ENCODE measurements around the gene HERPUD1. TPM values are rescaled to one million over a fixed set of nuclear protein-coding genes. Genes with fewer than 3 reads are reported as not detected.
"Not testable (repeated sequence)": the region's sequence is repeated elsewhere in the genome, so short reads cannot be mapped to it uniquely, and the experiment has no call there.

The HERPUD1 gene, protein sequence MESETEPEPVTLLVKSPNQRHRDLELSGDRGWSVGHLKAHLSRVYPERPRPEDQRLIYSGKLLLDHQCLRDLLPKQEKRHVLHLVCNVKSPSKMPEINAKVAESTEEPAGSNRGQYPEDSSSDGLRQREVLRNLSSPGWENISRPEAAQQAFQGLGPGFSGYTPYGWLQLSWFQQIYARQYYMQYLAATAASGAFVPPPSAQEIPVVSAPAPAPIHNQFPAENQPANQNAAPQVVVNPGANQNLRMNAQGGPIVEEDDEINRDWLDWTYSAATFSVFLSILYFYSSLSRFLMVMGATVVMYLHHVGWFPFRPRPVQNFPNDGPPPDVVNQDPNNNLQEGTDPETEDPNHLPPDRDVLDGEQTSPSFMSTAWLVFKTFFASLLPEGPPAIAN
- 93.8 and 110 TPM in 2 replicates for total RNA-seq

DNA sequence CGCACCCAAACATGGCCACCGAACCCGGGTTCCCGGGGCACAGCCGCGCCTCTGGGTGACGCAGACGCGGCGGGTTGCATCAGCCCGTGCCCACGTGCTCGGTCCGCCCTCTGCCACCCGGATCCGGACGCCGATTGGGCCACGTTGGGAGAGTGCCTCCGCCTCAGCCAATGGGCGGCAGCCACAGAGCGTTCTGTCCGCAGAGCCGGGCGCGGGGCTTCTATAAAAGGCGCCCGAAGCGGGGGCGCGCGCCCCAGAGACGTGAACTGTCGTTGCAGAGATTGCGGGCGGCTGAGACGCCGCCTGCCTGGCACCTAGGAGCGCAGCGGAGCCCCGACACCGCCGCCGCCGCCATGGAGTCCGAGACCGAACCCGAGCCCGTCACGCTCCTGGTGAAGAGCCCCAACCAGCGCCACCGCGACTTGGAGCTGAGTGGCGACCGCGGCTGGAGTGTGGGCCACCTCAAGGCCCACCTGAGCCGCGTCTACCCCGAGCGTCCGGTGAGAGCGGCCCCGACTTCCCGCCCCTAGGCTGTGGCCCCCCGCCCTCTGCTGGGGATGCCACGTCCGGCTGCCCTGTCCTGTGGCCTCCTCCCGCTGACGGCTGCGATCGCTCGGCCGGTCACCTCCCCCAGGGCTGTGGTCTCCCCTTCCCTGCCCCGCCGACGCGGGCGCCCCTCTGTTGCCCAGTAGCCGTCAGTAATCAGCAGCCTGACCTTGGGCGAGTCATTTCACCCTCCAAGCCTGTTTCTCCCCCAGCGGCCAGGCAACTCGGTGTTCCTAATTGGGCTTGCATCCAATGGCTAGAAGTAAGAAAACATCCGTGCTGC is at the start of gene HERPUD1:
HERPUD1 (plus strand) TSS at position 251 of the 829 bp plus-strand sequence; CDS start at position 354, 103 bp downstream.
- peak within 1 kb of the TSS; percentile 98 for H3K4me3 ChIP-seq (ENCODE audit: low read depth, low read length)
- FAIRE-seq: no peak
- H3K27me3 ChIP-seq (ENCODE audit: control insufficient read depth, insufficient read depth, low read length): no peaks in the 10 kb centered on the region
- peaks cover 14% of the 10 kb centered on the region for H3K36me3 ChIP-seq (ENCODE audit: control insufficient read depth, insufficient read depth, low read length)
- TF ChIP-seq, protein P1, sequence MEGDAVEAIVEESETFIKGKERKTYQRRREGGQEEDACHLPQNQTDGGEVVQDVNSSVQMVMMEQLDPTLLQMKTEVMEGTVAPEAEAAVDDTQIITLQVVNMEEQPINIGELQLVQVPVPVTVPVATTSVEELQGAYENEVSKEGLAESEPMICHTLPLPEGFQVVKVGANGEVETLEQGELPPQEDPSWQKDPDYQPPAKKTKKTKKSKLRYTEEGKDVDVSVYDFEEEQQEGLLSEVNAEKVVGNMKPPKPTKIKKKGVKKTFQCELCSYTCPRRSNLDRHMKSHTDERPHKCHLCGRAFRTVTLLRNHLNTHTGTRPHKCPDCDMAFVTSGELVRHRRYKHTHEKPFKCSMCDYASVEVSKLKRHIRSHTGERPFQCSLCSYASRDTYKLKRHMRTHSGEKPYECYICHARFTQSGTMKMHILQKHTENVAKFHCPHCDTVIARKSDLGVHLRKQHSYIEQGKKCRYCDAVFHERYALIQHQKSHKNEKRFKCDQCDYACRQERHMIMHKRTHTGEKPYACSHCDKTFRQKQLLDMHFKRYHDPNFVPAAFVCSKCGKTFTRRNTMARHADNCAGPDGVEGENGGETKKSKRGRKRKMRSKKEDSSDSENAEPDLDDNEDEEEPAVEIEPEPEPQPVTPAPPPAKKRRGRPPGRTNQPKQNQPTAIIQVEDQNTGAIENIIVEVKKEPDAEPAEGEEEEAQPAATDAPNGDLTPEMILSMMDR (IDR thresholded peaks at IDR 0.05; ENCODE audit: insufficient read depth, low read length, severe bottlenecking): no peak
- DNase-seq (ENCODE audit: low read depth): peak; percentile 90

DNA sequence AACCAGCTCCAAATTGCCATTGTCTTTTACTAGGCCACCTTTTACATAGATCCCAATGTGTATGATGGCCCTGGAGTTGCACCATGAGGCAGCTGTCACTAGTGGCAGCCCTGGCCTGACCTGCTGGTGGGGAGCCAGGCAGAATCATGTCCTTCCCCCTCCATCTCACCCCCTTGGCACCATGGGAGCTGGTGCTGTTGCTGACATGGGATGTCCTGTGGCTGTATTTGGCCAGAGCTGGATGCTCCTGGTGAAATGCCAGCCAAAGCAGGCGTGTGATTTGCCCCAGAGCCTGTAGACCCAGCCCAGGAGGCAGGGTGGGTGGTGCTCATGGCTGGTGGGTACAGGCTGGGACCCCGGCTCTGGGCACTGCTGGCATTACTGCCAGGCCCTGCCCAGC is 48.4 kb upstream of the HERPUD1 start:
- Histone ChIP-seq H3K4me3 (ENCODE audit: low read depth, low read length) (no peak overlapping the region), H3K36me3 (ENCODE audit: control insufficient read depth, insufficient read depth, low read length) (no peaks in the 10 kb centered on the region), H3K27me3 (ENCODE audit: control insufficient read depth, insufficient read depth, low read length) (no peaks in the 10 kb centered on the region)
- TF ChIP-seq, protein P1 (IDR thresholded peaks at IDR 0.05; ENCODE audit: insufficient read depth, low read length, severe bottlenecking): no peak
- FAIRE-seq (no peak), DNase-seq (ENCODE audit: low read depth) (no peak)

DNA sequence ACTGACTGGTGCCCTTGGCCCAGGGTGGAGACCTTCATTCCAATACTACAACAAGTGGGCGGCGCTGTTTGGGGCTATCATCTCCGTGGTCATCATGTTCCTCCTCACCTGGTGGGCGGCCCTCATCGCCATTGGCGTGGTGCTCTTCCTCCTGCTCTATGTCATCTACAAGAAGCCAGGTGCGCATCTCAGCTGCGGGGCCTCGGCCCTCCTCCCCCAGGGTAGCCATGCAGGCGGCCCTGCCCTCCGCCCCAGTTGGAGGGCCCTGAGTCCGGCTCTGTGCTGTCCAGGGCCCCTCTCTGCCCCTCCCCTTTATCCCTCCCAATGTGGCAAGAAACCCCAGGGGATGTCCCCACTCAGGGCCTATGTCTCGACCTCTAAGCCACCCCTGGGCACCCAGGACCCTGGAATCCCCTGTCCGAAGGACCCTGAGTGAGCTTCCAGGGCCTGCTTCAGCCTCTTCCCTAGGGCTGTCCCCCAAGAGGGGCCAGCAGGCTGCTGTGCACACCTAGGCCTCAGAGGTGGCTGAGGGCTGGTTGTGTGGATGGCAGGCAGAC is 47.8 kb upstream of the HERPUD1 start:
- no peak for FAIRE-seq
- no peak for DNase-seq (ENCODE audit: low read depth)
- Histone ChIP-seq H3K36me3 (ENCODE audit: control insufficient read depth, insufficient read depth, low read length) (no peaks in the 10 kb centered on the region), H3K4me3 (ENCODE audit: low read depth, low read length) (no peak overlapping the region), H3K27me3 (ENCODE audit: control insufficient read depth, insufficient read depth, low read length) (no peaks in the 10 kb centered on the region)
- TF ChIP-seq, protein P1 (IDR thresholded peaks at IDR 0.05; ENCODE audit: insufficient read depth, low read length, severe bottlenecking): no peak

- not testable (repeated sequence) for H3K27me3 ChIP-seq (ENCODE audit: control insufficient read depth, insufficient read depth, low read length); H3K36me3 ChIP-seq (ENCODE audit: control insufficient read depth, insufficient read depth, low read length); H3K4me3 ChIP-seq (ENCODE audit: low read depth, low read length); FAIRE-seq; DNase-seq (ENCODE audit: low read depth)
Measured at GRCh38 chr16:56884929-56885328, 47.0 kb upstream of the HERPUD1 start.

DNA sequence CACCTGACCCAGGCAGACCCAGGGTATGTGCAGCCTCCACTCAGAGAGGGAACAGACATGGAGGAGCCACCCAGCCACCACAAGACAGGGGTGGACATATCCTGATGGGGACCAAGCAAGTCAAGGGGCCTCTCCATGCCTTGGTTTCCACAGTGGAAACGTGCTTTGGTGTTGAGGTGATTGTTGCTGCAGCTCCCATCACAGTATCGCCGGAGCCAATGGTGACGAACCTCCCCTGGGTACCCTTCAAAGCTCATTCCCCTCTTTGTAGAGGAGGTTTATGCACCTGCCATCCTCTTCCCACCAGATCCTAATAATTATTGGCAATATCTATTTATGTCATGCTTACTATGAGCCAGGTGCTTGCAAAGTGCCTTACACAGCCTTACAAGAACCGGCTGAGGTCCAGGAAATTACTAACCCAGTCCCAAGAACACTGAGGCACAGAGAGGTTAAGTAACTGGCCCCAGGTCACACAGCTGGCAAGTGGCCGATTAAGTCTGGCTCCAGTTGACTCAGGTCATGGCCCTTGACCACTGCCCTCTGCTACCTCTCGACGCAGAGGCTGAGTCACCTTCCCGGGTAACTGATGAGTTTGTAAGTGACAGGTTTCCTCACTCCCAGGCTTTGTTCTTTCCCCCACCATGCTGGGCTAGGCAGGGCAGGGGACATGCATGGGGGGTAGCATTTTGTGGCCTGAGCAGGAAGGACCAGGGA is 46.3 kb upstream of the HERPUD1 start:
- no peak for FAIRE-seq

More for the DNA sequence above, 46.3 kb upstream of the HERPUD1 start:
- H3K27me3 ChIP-seq (ENCODE audit: control insufficient read depth, insufficient read depth, low read length): no peaks in the 10 kb centered on the region
- TF ChIP-seq, protein P1 (IDR thresholded peaks at IDR 0.05; ENCODE audit: insufficient read depth, low read length, severe bottlenecking): no peak
- H3K4me3 ChIP-seq (ENCODE audit: low read depth, low read length): no peak overlapping the region
- no peaks in the 10 kb centered on the region for H3K36me3 ChIP-seq (ENCODE audit: control insufficient read depth, insufficient read depth, low read length)
- DNase-seq (ENCODE audit: low read depth): no peak
